Left hindlimb (tissue), 1 donor: Measurements from ENCODE around the gene HOXD11.

Experiments used
- DNase-seq: peaks from one replicate; pipeline ENCODE4 v3.0.0-alpha.2; 2018

The HOXD11 gene

DNA sequence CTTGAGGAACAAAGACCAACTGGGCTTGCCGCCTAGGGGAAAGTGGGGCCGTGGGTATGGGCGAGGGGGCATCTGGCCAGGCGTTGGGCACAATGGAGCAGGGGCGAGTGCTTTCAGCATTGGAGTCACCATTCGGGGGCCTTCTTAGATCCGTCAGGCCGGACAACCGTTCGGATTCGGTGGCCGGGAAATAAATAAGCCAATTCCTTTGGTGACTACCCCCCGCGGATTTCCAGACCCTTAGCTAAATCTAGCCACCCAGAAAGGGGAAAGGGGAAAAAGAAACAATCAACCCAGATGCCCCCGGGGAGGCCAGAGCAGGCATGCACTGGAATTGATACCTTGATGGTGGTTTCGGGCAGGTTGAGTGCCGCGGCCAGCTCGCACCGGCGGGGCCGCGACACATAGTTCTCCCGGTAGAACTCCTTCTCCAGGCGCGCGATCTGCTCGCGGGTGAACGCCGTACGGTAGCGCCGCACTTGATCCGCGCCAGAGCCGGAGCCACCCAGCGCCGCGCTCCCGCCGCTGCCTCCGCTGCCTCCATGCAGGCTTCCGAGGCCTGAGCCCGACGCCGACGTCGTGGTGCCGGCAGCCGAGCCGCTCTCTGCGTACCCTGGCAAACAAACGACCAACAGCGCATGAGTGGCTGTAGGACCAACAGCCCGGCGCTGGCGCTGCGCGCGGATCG is 25.1 kb upstream of the HOXD11 start:
- DNase-seq = peak; percentile 53

DNA sequence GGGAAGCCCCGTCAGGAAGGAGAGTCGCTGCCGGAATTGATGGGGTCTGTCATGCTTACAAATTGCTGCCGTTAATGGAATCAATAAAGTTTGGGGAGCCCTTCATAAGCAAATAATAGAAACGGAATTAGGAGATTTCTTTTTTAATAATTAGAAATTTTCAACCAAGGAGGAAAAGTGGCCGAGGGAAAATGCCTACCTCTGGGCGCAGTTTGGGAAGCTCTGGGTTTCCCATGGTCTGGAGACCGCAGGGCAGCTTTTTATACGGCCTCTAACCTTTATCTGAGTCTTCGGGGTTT is 24.6 kb upstream of the HOXD11 start:
- no peak for DNase-seq

DNA sequence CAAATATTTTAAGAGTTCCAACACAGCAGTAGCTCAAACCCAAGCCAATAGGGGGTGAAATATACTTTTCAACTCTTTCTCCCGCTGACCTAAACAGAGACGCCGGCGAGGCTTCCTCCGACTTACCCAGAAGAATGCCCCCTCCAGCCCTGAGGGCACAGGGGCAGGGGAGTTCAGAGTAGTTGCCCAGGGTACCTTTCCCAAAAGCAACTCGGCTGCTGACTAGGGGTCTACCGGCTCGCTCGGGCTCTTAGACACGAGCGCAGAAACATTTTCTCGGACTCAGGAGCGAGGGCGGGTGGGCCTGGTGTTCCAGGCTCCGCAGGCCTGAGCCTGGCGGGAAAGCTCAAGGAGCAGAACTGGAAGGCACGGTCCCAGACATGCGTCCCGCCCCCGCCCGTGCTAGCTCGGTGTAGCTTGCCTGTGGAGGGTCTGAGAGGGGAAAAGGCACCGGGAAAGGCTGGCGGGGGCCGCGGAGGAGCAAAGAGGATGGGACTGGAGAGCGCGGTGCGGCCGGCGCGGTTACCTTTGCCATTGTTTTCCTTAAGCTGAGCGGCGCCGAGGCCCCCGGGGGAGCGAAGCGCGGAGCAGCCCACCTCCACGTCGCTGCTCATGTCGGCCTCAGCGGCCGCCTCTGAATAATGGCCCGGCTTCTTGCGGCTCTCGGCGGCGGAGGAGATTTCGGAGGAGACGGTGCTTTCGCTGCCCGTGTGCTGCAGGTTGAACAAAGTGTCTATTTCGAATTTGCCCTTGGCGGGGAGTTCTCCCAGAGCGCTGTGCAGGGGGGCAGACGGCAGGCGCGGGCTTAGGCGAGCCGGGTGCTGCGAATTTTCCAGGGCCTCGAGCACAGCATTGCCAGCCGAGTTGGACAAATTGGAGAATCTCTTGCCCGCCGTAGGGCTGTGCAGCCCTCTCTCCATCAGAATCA is 24.0 kb upstream of the HOXD11 start:
- DNase-seq = peak; percentile 50

DNA sequence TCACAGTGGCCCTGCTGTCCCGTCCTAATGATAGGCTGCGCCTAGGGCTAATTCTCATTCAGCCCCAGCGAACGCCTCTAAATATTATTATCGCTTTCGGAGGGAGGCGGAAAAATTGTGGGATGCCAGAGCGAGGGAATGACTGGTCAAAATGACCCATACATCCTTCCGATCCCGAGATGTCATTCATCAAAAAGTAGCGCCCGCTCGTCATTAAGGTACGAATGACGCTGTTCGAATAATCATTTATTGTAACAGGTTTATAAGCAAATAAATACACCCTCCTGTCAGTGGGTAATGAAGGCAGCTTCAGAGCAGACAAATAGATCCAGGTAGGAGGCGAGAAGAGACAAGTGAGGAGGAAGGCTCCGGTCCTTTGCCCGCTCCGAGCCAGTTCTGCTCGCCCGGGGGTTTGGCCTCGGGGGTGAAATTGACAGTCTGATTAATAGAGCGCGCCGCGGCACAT is 23.3 kb upstream of the HOXD11 start, which contains the start of gene EVX2:
TSS of gene EVX2 (minus strand) at position 167 of the 466 bp plus-strand sequence. CDS start 186 bp downstream, outside the sequence.
- peak; percentile 25 for DNase-seq

DNA sequence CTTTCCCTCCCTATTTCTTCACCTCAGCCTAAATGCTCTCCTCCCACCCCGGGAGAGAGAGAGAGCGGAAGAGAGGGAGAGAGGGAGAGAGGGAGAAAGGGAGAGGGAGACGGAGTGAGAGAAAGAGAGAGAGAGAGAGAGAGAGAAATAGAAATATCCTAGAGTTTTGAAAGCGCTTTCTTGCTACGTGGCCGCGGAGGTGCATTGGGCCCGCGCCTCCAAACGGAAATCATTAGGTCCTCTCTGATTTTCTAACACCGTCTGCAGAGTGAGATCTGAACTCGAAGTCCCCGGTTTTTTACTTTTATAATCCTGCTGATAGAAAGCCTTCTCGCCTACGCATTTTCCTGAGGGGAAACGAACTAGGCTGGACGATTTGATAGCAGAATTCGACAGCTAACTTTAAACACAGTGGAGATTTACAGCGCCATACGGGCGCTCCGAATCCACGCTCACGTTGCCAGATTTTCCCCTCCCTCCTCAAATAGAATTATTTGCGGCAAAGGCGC is 22.4 kb upstream of the HOXD11 start:
- peak; percentile 36 for DNase-seq

DNA sequence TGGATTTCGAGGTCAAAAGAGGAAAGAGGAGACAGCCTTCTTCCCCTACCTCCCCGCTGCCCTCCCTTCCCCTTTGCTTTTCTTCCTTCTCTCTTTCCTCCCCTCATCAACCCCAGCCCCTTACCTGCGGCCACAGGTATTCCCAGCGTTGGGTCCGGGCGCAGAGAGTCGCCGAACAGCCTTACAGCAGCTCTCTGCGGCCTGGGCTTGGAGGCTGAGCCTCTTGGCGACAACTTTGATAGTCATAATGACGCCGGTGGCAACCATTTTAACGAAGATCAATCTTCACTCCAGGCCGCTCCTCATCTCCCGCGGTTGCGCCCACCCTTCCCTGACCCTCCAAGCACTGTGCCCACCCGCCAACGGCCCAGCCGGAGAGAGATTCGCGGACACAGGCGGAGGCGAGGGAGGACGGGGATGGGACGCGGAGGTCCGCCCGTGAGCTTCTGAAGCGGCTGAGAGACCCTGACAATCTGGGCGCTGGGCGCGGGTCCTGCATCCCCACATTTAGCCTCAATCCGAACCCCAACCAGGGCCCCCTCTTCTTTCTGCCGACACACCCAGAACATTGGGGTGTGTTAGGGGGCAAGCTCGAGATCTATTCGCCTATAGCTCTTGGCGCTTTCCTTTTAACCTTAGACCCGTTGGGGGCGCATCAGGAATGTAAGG is 21.8 kb upstream of the HOXD11 start:
- DNase-seq = peak; percentile 31

DNA sequence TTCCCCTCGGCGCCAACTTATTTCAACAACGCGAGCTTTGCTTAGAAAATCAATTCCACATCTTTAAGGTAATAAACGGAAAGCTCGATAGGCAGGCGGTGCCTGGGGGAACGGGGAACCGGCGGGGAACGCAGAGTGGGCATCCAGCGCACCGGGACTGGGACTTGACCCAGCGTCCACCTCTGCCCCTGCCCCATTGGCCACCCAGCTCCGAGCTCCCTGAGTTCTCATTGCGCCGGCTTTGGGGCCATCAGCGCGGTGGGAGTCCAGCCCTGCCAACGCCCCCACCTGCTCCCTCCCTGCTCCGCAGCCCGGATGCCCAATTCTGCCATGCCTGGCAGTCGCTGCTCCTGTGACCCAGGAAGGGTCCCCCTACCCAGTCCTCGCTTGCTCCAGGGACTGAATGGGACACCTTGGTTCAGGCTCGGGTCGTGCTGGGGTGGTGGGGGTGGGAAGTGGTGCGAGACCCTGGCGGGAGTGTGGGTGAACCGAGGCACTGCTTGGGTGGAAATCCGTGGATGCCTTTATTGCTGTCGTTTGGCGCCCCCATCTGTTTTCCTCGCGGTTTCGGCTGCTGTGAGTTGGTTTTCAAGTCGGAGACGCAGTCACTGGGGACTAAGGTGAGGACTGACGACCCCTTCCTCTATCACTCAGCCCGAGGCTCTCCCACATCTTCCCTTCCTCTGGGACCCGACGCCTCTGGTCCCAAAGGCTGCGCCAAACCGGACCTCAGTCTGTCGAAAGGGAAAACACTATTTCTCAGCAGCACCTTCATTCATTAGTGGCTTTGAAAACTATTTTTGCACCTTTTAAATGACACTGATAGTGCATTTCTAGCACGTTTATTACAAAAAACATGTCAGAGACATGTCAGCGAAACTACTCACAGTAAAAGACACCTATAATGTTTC is 21.0 kb upstream of the HOXD11 start:
- peak; percentile 61 for DNase-seq

DNA sequence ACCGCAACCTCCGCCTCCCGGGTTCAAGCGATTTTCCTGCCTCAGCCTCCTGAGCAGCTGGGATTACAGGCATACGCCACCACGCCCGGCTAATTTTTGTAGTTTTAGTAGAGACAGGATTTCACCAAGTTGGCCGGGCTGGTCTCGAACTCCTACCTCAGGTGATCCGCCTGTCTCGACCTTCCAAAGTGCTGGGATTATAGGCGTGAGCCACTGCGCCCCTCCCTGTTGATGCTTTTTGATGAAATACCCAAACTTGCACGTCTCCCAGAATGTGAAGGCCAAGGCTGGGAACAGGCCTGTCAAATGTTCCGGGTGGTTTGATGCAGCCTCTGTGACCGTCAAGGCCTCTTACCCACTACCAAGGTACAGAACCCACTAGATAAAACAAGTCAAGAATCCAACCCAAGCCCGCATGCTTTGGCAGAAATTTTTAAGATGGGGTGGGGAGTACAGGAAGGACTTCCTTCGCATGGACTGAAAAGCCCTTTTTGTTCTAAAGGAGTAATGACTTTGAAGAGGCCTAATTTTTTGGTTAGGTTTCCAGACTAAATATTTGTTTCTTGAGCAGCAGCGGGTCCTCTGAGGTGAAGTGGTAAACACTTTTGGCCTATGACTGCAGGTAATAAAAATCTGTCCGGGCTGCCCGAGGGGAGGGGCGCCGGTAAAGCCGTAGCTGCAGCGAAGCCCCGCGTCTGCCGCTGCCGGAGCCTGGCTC is 19.6 kb upstream of the HOXD11 start:
- peak; percentile 35 for DNase-seq

DNA sequence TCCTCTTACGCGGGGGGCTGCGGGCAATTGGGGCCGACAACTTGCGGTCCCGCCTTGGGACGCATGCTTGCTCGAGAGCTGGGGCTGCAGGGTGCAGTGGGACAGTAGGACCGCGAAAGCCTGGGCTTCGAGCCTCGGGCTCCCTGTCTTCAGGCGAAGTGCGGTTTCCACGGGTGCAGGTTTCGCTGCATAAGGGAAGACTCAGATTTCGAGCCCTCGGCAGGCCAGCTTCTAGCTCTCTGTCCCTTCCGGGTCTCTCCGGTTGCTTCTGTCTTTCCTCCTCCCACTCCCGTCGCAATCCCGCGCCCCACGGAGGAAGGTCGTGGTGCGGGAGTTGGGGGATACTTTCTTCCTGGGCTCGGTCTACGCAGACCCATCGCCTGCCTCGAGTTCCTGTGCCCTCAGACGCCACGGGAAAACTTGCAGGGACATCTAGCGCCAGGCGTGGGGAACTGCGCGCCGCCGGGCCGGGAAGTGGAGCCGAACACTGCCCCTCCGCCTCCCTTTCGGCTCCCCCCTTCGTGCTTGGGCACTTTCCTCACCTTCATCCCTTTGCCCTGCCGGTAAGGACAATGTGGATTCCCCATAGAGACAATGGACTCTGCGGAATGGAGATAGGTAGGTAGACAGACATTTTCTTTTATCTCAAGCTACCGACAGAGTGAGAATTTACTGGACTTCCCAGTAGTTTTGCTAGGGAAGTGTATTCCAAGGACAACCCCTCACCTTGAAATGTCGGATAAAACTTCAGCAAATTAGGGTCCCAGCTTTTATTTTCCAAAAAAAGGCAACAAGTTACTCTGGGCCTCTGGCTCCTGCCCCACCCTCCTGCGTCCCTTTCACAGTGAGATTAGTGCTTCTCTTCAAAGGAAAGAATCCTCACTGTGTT is 18.8 kb upstream of the HOXD11 start:
- peak; percentile 78 for DNase-seq

DNA sequence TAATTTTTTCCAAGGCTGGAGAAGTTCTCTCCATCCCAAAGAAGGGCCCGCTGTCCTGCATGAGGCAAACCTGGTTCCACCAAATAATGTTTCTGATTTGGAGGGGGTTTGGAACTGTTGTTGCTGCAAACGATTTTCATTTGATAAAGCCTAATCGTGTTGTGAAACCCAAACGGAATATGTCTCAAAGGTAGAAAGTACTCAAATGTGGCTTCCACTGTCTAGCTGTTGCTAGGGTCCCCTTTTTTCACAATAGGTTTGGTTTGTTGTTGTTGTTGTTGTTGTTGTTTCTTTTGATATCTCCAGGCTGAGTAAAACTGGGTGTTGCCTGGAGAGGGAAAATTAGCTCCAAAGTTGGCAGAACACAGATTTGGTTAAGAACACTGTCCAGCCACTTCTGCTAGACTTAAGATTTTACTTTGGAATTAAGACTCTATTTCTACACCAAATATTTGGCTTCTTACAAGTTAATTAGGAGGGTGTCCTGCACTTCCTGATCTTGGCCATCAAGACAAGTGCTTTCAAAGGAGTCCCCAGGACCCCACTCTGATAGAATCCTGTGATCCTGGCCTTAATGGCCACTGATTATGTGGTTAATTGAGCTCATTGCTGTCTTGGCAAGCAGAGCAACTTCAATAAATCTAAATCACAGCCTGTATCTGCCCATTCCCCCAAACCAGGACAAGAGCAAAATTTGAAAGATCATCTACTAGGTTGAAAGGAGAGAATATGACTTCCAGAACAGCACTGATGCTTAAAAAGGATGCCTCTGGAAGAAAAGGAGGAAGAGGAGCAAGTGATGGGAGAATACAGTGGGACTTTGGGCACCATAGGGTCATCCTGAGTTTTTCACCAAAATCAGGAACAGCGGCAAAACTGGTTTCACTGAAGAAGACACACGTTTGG is 17.9 kb upstream of the HOXD11 start:
- peak; percentile 19 for DNase-seq

DNA sequence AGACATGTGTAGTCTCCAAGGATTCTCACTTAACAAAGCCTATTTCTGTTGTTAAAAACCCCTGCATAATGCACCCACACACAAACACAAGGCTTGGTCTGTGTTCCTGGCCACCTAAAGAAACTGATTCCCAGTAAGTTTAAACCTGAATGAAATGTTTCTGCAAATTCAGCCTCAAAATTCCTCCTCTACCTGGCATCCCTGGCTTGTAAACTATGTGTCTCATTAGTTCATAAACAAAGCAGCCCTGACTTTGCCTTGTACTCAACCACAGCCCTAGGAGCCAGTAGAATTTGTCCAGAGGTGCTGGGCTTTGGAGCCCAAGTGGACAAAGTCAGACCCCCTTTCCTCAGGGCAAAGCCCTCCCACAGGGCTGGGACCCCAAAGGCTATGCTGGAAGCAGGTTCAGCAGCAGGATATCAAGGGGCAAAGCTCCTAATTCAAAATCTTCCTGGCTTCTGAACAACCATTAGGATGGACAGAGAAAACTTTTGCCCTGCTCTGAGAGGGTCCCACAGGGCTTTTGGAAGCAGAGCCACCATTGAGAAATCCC is 17.2 kb upstream of the HOXD11 start:
- no peak for DNase-seq

DNA sequence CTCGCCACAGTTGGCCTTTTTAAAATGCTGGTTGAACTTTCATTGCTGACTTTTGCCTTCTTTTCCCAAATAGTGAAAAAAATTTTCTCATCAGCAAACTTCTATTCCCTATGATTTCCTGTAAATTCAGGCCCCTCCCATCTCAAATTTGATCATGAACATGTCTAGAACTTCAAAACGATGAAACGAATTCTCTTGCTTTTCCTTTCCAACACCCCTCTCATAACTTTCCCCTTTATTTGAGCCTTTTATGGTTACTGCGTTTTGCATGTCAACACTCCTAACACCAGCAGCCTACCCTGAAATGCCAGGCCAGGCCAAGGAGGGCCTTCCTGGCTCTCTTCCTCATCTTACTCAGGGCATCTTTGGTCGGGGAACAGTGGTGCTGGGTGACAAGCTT is 16.2 kb upstream of the HOXD11 start:
- DNase-seq = no peak

DNA sequence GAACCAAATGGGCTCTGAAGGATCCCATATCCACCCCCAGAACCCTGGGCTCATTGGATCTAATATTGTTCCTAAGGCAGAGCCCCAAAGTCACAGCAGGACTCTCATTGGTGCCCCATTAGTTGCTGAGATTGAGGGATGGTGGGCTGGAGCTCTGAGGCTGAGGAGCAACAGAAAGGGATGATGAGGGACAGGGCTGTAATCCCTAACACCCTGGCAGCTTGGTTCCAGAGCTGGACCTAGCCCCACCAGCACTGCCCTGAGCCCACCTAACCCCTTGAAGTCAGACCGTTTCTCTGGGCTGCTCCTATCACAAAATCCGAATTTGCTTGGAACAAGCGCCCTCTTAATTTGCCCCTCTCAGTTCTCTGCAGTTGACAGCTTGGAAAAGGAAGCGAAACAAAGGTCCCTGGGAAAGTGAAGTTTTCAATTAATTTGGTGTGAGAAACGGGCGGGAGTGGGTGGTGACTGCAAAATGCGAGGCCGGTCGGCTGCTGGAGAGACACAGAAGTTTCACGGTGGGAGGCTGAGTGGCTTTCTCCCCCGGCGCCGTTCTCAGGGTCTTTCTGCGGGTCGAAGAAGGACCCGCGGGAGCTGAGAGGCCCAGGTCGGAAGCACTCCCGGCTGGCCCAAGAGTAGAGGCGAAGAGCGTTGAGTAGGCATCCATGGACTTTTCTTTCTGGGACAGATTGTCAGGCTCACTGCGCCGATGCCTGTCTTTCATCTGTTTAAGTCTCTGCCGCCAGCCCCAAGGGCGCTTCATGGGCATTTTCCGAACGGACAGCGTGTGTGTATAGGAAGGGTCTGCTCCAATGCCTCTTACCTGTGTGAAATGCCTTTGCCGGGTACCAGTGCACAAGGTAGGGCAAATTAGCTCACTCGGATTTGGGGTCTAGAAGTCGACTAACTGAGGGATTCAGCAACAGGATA is 15.5 kb upstream of the HOXD11 start:
- DNase-seq = no peak

DNA sequence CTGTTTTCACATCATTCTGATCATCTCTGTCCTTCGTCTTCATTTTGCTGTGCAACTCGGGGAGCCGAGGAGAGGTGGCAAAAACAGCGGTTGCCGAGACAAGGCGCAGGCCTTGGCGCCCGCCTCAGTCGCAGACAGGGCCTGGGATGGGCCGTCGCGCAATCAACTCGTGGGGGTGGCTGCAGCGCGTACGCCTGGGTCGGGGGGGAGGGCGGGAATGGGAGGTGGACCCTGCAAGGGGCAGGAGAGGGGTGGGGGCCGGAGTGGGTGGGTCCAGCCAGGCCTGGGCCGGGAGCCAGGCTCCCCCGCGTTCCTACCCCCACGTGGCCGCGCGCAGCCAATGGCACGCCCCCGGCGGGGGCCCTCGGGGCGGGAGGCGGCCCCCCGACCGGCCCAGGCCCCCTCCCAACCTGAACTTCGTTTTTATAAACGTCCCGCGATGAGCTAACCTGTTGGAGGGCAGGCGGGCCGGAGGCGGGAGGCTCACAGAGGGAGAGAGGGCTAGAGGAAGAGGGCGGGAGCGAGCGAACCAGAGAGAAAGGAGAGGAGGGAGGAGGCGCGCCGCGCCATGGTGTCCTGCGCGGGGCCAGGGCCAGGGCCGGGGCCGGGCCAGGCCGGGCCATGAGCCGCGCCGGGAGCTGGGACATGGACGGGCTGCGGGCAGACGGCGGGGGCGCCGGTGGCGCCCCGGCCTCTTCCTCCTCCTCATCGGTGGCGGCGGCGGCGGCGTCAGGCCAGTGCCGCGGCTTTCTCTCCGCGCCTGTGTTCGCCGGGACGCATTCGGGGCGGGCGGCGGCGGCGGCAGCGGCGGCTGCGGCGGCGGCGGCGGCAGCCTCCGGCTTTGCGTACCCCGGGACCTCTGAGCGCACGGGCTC is 14.6 kb upstream of the HOXD11 start, which contains the start of gene HOXD13:
TSS of gene HOXD13 (plus strand) at position 452 of the 875 bp plus-strand sequence. CDS start at position 622, 170 bp downstream.
- peak; percentile 62 for DNase-seq

DNA sequence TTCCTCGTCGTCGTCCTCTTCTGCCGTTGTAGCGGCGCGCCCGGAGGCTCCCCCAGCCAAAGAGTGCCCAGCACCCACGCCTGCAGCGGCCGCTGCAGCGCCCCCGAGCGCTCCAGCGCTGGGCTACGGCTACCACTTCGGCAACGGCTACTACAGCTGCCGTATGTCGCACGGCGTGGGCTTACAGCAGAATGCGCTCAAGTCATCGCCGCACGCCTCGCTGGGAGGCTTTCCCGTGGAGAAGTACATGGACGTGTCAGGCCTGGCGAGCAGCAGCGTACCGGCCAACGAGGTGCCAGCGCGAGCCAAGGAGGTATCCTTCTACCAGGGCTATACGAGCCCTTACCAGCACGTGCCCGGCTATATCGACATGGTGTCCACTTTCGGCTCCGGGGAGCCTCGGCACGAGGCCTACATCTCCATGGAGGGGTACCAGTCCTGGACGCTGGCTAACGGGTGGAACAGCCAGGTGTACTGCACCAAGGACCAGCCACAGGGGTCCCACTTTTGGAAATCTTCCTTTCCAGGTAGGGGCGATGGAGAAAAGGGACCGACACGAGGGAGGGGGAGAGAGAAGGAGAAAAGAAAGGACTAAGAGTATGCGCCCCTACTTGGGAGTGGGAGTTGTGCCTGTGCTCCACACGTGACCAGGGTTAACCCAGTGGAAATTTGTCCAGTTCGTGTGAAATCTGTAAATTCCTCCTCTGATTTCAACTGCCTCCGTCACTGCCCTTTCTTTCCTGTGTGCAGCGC is 13.8 kb upstream of the HOXD11 start:
- peak; percentile 39 for DNase-seq

DNA sequence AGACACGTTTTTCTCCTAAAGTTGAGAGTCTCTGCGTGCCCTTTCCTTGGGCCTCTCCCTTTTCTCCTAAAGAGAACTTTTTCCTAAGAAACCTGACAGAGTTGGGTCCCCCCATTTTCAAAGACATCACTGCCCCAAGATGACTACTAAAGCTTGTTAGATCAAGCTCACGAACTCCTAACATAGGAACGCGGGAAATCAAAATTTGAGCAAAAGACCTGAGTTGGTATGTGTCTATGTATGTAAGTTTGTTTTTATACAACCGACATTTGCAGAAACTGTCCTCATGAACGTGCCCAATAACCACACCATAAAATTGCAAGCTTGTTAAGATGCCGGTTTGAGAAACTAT is 13.2 kb upstream of the HOXD11 start:
- DNase-seq = no peak
